HG02973 (cell line): ENCODE results near the gene ARVCF.

Experiments
- ATAC-seq: cut with Tn5 transposase; IDR thresholded peaks from one replicate; pipeline ENCODE4 v1.9.1; 2021; ENCODE audit warnings: moderate library complexity; ENCODE audit not compliant: unreplicated experiment

ARVCF gene

DNA sequence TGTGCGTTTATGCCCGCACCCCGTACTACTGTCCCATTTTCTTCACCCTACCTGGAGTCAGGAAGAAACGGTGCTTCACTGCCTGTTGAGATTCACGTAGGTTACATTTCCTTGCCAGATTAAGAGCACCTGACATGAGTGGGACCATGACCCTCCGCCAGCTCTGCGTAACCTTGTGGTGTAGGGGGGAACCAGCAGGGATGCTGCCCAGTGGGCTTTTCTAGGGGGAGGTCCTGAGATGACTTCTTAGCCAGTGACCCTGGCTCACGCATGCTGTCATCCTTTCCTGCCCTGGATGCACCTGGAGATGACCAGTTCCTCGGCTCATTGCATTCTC lies 967 bp upstream of the ARVCF start:
- ATAC-seq, result no peak

DNA sequence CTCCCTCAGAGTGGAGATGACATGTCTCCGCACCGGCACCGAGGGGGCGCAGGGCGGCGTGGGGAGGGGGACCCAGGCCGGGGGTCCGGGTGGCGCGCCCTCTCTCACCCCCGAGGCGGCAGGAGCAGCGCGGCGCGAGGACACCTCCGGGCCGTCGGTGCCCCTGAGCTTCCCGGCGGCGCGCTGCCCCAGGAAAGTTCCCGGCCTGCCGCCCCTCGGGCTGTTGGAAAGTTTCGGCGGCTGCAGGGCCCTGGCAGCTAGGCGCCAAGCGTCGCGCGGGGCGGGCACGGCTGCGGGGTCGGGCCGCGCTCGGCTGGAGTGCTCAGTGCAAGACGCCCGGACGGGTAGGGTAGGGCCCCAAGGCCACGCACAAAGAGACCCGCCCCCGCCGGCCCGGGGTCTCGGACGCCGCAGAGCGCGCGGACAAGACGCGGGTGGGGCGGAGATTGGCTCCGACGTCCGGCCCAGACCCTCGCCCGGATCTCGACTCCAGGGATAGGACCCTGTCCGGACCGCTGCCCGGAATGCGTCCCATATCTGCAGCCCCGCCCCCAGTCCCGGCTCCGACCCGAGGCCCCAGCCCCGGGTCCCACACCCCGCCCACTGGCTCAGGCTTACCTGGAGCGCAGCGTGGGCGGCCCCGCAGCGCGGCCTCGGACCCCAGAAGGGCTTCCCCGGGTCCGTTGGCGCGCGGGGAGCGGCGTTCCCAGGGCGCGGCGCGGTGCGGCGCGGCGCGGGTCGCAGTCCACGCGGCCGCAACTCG lies 471 bp downstream of the ARVCF start:
- no peak for ATAC-seq

DNA sequence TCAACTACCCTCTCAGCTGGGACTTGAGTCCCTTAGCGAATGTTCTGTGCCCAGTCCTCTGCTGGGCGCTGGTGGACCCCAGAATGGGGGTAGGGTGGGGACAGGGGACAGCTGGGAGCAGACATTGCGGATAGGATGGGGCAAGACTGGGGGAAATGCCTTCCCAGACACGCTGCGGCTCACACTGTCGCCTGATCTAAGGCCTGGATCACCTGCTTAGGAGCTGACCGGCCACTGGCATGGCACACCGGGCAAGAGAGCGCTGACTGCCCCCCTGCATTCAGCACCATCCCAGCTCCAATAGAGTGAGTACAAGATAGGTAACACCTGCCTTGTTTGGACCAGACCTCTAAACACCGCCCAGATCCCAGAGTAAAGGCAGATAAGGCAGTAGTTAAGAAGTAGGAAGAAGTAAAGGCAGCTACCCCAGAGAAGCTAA lies 1.4 kb downstream of the ARVCF start:
- no peak for ATAC-seq

DNA sequence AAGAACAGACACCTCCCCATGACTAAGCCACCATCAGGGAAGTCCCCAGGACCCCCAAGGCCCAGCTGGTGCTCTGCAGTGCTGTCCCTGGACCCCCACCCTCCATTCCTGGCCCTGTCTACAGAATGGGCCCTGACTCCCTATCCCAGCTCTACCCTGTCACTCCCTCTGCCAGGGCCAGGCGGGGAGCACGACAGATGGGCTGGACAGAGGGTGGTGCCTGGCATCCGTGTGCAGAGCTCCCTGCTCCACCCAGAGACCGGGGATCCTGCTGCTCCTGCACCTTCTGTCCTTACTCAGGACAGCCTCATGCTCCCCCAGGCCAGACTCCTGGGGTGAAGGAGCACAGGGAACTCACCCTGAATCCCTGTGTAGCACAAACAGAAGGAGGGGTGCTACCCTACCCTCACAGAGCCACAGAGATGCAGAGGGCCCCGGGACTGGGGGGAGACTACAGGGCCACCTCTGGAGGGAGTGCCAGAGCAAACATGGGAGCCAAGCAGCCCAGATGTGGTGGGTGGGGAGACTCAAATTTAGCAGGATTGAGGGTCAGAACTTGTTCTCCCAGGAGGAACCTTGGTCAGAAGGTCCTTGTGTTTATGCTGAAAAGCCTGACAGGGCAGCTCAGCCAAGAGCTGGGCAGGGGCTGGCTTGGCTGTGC lies 2.0 kb downstream of the ARVCF start:
- no peak for ATAC-seq

DNA sequence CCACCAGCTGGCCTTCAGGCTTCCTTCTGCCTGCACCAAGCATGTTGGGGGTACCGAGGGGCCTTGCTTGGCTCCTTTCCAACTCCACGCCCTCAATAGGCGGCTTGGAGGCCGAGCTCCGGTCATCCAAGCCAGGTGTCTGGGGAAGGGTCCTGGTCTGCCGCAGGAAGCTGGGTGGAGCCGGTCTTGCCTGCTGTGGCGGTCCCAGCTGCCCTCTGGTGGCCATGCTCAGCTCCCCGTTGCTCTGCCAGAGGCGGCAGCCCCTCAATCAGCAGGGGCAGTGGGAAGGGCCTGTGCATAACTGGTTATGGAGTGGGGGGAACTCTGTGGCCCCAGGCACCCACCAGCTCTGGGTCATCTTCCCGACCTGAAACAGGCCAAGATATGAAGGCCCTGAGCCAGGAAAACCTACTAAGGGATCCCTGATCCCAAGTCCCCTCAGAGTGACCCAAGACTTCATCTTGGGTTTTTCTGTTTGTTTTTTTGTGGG lies 3.2 kb downstream of the ARVCF start:
- ATAC-seq, result no peak

DNA sequence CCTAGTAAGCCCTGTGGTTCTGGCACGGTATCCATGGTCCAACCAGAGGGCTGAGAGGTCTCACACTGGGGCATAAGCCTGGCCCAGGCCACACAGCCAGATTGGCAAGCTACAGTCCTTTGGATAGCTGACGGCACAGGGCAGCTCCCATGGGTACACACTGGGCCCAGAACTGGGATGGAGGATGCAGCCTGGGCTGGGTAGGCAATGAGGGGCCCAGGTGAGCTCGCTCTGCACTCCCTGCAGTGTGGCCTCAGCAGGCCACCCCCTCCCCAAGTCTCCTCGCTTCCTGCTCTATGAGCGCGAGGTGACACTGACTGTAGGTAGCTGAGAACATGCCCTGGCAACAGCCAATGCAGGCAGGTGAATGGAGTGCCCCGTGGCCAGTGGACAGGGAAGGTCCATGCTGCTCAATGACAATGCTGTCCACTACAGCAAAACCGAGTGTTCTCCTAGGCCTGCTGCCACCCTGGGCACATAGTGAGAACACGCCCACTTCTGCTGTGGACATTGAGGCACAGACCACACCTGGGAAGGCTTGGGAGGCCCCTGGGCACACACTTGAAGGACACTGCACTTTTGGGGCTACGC lies 3.8 kb downstream of the ARVCF start:
- ATAC-seq, result no peak

DNA sequence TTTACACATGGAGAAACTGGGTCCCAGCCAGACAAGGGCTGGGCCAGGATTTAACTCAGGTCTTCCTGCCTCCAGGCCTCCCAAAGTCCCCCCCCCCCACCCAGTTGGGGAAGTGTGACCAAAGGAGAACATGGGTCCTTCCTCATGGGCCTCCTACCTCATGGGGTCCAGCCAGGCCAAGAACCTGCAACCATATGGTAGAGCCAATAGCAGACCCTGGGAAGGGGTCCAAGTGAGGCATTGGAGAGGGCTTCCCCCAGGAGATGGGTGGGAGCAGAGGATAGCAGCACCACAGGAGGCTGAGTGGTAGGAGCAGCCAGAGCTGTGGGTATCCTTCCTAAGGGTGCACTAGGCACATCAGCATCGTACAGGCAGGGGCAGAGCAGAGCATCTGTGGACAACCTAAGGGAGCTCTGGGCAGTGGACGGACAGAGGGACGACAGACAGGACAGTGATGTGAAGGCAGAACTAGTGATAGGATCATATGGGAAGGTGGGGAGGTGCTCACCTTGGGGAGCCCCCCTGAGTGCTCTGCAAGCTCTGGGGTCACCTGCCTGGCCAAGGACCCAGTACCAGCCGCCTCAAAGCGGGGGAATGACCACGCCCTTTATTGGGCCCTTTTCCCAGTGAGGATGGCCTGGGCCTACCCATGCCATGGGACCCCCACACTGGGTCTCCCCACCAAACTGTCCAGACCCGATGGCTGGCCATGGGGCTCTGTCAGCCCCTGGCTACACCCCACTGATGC lies 4.5 kb downstream of the ARVCF start:
- no peak for ATAC-seq

DNA sequence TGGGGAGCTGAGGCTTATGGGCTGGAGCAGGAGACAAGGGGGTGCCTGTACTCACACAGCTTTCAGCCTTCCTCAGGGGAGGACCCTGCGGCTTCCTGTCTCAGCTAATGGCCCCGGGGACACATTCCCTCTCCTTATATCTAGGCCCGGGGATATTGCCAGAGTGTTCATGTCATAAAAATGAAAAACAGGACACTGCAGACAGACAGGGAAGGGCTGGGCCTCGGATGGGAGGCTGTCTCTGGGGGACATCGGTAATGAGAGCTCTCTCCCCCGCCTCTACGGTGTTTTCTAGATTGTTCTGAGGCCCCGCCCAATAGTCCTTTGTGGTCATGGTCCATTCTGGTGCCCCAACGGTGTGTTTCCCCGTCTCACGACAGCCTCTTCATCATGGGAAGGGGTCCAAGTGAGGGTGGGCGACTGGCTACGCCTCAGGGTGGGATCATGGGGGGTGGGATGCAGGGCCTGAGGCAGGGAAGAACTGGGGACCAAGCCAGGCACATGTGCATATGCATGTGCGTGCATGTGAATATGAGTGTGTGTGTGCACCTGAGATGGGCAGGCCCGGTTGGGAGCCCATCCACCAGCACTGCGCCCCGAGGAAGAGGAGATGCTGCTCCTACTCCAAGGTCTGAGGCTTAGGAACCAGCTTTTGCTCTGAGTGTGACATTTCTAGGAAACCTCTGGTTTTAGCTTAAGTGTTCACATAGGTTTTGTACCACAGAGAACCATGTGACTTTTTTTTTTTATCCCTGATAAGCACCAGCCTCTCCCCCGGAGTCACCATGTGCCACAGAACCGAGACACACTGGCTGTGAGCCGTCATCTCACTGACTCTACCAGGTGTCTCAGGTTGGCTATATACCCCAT lies 5.3 kb downstream of the ARVCF start:
- ATAC-seq, result no peak

DNA sequence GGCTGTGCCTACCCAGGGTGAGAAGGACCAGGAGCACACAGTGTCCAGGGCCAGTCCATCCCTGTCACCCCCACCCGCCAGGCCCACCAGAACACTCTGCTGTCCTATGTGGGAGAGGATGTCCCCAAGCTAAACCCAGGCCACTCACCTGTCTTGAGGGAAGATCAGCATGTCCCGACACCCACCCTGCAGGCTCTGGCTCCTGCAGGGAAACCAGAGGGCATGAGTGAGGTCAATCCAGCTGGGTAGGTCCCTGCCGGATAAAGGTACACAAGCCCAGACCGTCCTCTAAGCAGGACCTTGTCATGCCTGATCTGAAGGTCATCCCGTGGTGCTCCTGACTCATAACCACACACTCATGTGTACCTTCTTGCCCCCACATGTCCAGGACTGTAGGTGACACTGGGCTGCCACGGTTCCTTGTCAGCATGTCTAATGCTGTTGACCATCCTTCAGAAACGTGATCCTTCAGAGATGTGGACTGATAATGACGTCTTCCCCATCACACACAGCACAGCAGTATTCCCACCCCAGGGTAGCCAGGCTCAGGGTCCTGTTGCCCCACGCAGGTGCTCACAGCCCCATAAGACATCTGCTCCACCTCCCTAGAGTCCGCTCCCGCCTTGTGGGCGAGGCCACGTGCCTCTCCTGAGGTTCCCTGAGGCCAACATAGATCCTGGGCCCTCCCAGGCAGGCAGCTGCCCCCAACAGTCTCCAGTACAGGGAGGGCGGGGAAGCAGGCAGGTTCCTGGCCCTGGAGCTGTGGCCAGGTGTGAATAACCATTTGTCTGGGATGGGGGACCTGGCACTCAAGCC lies 6.1 kb downstream of the ARVCF start:
- no peak for ATAC-seq

DNA sequence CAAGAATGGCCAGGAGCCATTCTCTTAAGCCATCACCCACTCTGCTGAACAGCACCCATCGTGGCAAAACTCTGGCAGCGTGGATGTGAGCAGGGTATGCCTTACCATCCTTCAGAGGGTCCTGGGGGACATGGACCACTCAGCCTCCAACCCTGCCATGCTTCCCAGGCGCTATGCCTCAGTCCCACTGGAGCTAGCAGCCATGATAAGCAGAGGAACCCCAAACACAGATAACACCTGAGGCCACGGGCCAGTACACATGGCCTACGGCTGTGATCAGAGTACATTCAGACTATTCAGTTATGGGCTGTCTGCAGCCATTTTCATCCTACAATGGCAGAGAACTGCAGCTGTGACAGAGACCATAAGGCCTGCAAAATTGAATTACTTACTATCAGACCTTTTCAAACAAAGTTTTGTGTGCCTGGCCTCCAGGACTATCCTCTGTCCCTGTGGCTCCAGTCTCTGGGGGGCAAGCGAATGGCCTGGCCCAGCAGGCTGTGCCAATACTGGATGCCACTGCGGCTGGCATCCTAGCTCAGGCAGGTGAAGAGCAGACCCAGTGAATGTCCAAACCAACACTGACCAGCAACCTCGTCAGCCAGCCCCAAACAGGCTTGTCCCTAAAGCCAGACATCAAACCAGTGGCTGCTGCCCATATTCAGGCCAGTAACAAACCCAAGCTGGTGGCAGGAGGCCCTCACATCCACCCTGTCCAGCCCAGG lies 6.9 kb downstream of the ARVCF start:
- no peak for ATAC-seq

DNA sequence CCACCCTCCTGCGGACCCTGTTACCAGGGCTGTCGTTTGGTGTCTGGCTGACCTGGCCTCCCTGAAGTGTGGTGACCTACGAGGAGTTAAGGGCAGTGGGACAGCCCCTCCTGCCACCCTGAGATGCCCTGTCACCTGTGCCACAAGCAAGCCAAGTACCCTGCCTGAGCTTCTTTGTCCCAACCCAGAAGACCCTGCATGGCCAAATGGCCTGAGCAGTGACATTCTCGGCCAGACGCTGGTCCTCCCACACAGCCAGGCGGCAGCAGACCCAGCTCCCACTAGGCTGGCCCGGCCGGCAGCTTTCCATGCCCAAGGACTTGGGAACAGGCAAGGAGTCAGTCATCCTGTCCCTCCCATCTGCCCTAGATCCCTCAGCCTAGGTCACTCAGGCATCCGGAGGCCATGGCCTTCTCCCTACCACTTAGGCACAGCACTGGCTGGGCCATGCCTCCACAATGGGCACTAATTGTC lies 7.6 kb downstream of the ARVCF start:
- no peak for ATAC-seq

DNA sequence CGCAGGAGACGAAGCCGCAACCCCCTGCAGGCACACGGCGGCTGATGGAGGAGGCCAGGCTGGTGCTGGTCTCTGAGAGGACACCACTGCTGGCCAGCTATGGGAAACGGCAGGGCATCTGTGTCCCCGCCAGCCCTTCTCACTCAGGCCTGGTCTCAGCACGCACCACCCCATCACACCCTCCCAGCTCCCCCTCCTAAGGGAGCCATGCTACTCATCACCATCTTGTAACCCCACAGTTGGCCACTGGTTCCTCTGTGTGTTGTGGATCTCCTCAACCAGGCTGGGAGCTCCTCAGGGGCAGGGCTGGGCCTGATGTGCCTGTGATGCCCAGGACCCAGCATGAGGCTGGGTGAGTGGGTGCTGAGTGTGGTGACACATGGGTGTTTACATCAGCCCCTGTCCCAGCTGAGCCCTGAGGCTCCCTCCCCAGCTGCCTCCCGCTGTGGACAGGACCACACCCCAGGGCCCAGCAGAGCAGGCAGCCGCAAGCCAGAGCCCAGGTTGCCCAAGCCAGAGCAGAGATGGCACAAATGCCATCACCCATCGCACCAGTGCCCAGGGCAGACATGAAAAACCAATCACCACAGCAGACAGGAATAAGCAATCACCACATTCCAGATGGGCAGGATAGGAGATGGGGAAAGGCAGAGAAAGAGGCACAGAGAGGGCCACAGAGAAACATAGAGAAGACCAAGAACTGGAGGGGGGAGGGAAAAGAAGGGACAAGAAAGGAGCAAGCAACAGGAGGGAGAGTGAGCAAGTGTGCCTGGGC lies 8.2 kb downstream of the ARVCF start:
- no peak for ATAC-seq

DNA sequence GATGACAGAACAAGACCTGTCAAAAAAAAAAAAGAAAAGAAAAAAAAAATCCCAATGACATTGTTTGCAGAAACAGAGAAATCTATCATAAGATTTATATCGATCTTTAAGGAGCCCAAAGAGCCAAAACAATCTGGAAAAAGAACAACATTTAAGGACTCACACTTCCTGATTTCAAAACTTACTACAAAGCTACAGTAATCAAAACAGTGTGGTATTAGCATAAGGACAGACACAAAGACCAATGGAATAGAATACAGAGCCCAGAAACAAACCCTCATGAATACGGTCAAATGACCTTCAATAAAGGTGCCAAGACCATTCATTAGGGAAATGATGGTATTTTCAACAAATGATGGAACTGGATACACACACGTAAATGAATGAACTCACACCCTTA lies 12.2 kb downstream of the ARVCF start:
- no peak for ATAC-seq

DNA sequence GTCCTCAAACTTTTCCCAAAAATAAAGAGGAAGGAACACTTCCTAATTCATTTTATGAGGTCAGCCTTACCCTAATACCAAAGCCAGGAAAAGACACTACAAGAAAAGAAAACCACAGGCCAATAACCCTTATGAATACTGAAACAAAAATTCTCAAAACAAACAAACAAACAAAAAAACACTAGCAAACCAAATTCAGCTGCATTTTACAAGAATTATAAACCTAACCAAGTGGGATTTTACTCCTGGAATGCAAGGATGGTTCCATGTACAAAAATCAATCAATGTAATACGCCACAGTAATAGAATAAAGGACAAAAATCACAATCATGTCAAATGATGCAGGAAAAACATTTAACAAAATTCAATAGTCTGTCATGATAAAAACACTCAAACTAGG lies 13.3 kb downstream of the ARVCF start:
- no peak for ATAC-seq

DNA sequence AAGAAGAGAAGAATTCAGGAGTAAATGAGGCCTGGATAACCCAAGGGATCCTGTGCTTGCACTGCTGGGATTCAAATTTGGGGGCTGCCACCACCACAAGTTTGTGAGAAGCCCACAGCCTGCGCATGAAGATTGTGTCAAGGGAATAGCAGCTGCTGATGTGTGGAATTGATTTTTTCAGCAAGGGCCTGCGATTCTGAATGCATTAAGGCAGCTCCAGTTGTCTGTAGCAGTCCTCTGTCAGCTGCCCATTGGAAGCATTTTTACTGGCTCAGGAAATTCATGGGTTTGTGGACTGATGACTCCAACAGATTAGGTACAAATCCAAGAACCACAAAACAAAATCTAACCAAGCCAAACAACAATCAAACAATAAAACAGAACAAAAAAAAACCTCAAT lies 14.0 kb downstream of the ARVCF start:
- ATAC-seq, result no peak

DNA sequence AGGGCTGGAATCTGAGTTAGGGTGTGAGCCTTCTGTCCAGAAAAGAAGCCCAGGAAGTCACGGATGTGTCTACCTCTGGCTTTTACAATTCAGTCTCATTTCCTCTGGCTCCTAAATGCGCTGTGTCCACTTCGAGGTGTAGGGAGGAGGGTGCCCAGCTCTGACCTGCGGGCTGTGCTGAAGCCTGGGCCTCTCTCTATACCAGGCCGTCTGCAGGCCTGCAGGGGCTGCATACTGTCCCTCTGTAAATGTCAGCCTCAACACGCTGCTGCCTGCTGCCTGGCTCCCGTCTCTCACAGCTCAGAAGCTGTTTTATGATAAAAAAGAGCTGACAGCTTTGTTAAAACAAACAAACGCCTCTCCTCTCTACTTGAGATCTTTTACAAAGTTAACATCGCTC lies 14.5 kb downstream of the ARVCF start:
- no peak for ATAC-seq

DNA sequence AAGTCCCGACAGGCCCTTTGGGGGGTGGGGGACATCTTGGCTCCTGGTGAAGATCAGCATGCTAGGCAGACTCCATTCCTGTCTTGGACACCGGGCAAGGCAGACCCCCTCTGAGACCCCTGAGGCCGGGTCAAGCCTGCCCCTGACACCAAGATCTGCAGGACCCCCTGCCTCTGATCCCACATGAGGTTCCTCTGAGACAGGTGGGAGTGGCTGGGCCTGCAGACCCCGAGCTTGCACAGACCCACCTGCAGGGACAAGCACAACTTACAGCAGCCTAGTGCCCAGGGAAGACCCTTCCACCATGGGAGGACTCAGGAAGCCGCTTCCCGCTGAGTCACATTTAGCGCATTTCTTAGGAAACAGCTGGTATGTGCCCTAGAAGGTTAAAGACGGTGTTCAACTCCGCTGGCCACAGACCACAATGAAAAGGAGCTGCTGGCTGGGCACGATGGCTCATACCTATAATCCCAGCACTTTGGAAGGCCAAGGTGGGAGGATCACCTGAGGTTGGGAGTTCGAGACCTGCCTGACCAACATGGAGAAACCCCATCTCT lies 15.5 kb downstream of the ARVCF start:
- ATAC-seq, result no peak
